Psoas muscle (tissue), 8 donors: ENCODE results near the gene MYO9B. TPM values are rescaled to one million over a fixed set of nuclear protein-coding genes. Genes with fewer than 3 reads are reported as not detected.

Source experiments
- ATAC-seq, 4 donors: fragments of 200-7000 bp; cut with Tn5 transposase; one replicate each; pipeline ENCODE4 v1.9.1; 2020; ENCODE audit warnings: moderate library complexity in 3 of 4, mild to moderate bottlenecking in 2 of 4
- DNase-seq, 2 donors: peaks; one replicate each; pipeline ENCODE4 v3.0.0-alpha.2; 2020
- H3K27ac ChIP-seq: fragments of 200-600 bp; one replicate; pipeline ENCODE4 v1.8.0; 2022
- H3K27me3 ChIP-seq, 3 donors: fragments of 200-600 bp in 1 of 3; one replicate each; pipeline versions ENCODE4 v1.6.1 to v1.8.0; 2013 to 2022; ENCODE audit warnings: low read length in 2 of 3, mild to moderate bottlenecking in 2 of 3, moderate library complexity in 1 of 3; ENCODE audit not compliant: insufficient read depth in 3 of 3
- H3K36me3 ChIP-seq, 2 donors: fragments of 200-600 bp in 1 of 2; one replicate each; pipeline versions ENCODE4 v1.6.1 to v1.8.0; 2013 to 2022; ENCODE audit warnings: low read depth in 1 of 2, mild to moderate bottlenecking in 1 of 2, moderate library complexity in 1 of 2; ENCODE audit not compliant: insufficient read depth in 1 of 2
- H3K4me1 ChIP-seq: fragments of 200-600 bp; one replicate; pipeline ENCODE4 v1.8.0; 2022
- H3K4me3 ChIP-seq: fragments of 200-600 bp; one replicate; pipeline ENCODE4 v1.8.0; 2022; ENCODE audit warnings: mild to moderate bottlenecking
- H3K9me3 ChIP-seq: fragments of 200-600 bp; one replicate; pipeline ENCODE4 v1.8.0; 2022
- WGBS, 3 donors: extraction: QIAGEN DNeasy Blood & Tissue Kit; methylation state at CpG; one replicate each; pipeline versions ENCODE4 v1.1.6 to v1.1.7; 2013; 5-methylcytosine and 5-hydroxymethylcytosine counted together
- intact Hi-C, 2 donors: fragments of 100-400 bp; cut with DNase I; formaldehyde crosslinking; loops; one replicate each; pipeline versions ENCODE4 v1.11.0 to v1.14.2; 2022
- polyA plus RNA-seq, 3 donors: library from polyadenylated mRNA; stranded (reverse); fragments of 200-250 nt; gene quantifications; one replicate each; pipeline ENCODE4 v1.2.3, GENCODE V29; 2013
- total RNA-seq, 4 donors: library from RNA; stranded (reverse); fragmentation: NEBNext Ultra II Directional in 2 of 4; extraction: Animal tissue kit (Norgen Biotek cat#: 25700) in 2 of 4; gene quantifications; one replicate each; pipeline versions ENCODE4 v1.2.1 to v1.2.4, GENCODE V29; 2021 to 2023
- TF ChIP-seq, protein P1 (sequence below): fragments of 200-600 bp; IDR thresholded peaks from one replicate; pipeline ENCODE4 v1.8.0; 2022; ENCODE audit warnings: antibody characterized with exemption
- donor health status: healthy with polysubstance abuse.
- donor health status: DM: no; HTN: no; CAD: no; lungs with moderate emphysema.
- donor health status: Bipolar disorder and iron deficiency.
- donor health status: healthy.
- donor health status: DM: yes; HTN: yes; CAD: no.
- donor health status: DM: no; HTN: no; CAD: no.
- donor health status: DM: no; HTN: no; CAD: no.
- donor health status: DM: yes; HTN: yes; CAD: no.

The MYO9B gene
- total and polyA plus RNA-seq, 7 donors: 9.0 to 23.7 (median 15.1) TPM

DNA sequence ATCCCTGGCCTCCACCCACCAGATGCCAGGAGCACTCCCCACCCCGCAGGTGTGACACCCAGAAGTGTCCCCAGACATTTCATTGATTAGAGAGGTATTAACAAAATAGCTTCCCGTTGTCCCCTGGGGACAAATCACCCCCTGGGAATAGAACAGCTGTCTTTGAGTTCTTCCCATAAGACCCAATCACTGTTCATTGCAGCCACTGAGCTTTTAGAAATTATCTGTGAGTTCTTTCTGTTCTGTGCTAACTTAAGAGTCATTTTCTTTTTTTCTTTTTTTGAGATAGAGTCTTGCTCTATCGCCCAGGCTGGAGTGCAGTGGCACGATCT lies 32.8 kb downstream of the MYO9B start:
- intact Hi-C loops: no loop called here
- H3K27me3 ChIP-seq: no peaks in the 10 kb centered on the region
- peak in 1 of 4 donors; percentile 7 for ATAC-seq
- no peaks in the 10 kb centered on the region for H3K9me3 ChIP-seq
- H3K4me1 ChIP-seq: peaks cover 10% of the 10 kb centered on the region
- TF ChIP-seq, protein P1, sequence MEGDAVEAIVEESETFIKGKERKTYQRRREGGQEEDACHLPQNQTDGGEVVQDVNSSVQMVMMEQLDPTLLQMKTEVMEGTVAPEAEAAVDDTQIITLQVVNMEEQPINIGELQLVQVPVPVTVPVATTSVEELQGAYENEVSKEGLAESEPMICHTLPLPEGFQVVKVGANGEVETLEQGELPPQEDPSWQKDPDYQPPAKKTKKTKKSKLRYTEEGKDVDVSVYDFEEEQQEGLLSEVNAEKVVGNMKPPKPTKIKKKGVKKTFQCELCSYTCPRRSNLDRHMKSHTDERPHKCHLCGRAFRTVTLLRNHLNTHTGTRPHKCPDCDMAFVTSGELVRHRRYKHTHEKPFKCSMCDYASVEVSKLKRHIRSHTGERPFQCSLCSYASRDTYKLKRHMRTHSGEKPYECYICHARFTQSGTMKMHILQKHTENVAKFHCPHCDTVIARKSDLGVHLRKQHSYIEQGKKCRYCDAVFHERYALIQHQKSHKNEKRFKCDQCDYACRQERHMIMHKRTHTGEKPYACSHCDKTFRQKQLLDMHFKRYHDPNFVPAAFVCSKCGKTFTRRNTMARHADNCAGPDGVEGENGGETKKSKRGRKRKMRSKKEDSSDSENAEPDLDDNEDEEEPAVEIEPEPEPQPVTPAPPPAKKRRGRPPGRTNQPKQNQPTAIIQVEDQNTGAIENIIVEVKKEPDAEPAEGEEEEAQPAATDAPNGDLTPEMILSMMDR: no peak
- H3K36me3 ChIP-seq: peaks cover 0 to 8% of the 10 kb centered on the region in 2 donors
- WGBS, 3 donors: 55 to 70% (median 64%) methylated on average over 4 of the region's 4 CpGs
- H3K4me3 ChIP-seq: peak overlapping the region; percentile 18
- H3K27ac ChIP-seq: peak overlapping the region; percentile 67
- DNase-seq: no peak

DNA sequence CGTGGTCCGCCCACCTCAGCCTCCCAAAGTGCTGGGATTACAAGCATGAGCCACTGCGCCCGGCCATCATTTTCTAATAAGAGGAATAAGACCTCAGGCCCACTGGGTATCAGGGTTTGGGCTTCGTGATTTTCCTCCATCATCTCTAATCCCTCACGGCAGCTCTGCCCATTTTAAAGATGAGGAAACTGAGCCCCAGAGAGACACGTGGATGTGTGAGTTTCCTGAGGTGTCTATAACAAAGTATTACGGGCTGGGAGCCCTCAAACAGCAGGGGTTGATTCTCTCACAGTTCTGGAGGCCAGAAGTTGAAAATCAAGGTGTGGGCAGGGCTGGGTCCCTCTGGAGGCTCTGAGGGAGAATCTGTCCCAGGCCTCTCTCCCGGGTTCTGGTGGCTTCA lies 33.7 kb downstream of the MYO9B start:
- no peak for DNase-seq
- Histone ChIP-seq H3K4me1 (peaks cover 10% of the 10 kb centered on the region), H3K36me3 (no peaks in the 10 kb centered on the region), H3K4me3 (no peak overlapping the region), H3K27me3 (no peaks in the 10 kb centered on the region), H3K9me3 (no peaks in the 10 kb centered on the region), H3K27ac (peak overlapping the region; percentile 67)
- TF ChIP-seq, protein P1: no peak
- ATAC-seq: no peak
- WGBS, 3 donors: 95 to 96% (median 95%) methylated on average over 7 to 9 of the region's 9 CpGs
- intact Hi-C loops: no loop called here

DNA sequence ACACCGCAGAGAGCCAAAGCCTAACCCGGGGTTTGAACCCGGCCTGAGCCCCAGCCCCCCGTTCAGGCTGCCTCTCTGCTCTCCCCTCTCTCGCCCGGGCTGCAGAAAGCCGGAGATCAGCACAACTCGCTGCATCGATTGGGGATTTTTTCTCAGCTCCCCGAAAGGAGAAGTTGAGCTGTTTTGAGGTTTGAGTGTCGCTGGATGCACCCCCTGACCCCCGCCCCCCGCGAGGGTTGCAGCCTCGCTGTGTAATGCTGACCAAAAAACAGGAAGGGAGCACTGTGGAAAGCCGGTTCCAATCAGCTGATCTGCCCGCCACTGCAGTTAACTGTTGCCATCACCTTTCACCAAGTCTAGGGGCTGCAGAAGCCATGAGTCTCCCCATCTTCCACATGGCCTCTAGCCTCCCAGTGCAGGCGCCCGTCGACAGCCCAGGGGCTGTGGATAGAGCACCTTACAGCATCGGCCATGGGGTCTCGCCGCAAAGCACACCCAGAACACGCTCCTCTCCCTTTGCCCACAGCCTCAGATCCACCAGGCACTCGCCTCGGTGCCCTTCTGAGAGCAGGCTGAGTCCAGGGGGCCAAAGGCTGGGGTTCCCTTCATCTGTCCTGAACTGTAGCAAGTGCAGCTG lies 34.5 kb downstream of the MYO9B start:
- ATAC-seq (no peak), DNase-seq (peak; percentile 58 to 76)
- no peaks in the 10 kb centered on the region for H3K27me3 ChIP-seq
- TF ChIP-seq, protein P1: no peak
- intact Hi-C loops: no loop called here
- peak overlapping the region; percentile 9 for H3K27ac ChIP-seq
- no peaks in the 10 kb centered on the region for H3K36me3 ChIP-seq
- H3K9me3 ChIP-seq: no peaks in the 10 kb centered on the region
- no peak overlapping the region for H3K4me3 ChIP-seq
- WGBS, 3 donors: 85 to 92% (median 89%) methylated on average over 26 of the region's 26 CpGs
- H3K4me1 ChIP-seq: peaks cover 10% of the 10 kb centered on the region

DNA sequence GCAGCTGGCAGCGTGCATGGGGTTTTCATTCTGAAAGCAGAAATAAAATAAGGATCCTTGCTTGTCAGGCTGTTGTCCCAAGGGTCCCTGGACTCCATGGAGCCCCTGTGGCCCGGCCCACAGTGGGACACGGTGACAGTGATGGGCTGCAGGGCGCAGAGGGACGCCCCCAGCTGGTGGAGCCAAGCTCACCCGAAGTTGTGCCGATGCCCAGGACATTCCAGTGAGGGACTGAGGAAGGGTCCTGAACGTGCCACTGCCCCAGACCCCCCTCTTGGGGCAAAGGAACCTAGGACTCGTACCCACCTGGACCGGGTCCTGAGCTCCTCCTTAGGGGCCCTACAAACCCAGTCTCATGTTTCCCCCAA lies 35.0 kb downstream of the MYO9B start:
- TF ChIP-seq, protein P1: no peak
- ATAC-seq (no peak), DNase-seq (no peak)
- Histone ChIP-seq H3K36me3 (no peaks in the 10 kb centered on the region), H3K4me1 (peaks cover 10% of the 10 kb centered on the region), H3K27ac (peak overlapping the region; percentile 9), H3K4me3 (no peak overlapping the region), H3K27me3 (no peaks in the 10 kb centered on the region), H3K9me3 (no peaks in the 10 kb centered on the region)
- intact Hi-C loops: no loop called here
- WGBS, 3 donors: 89 to 95% (median 94%) methylated on average over 10 of the region's 10 CpGs

DNA sequence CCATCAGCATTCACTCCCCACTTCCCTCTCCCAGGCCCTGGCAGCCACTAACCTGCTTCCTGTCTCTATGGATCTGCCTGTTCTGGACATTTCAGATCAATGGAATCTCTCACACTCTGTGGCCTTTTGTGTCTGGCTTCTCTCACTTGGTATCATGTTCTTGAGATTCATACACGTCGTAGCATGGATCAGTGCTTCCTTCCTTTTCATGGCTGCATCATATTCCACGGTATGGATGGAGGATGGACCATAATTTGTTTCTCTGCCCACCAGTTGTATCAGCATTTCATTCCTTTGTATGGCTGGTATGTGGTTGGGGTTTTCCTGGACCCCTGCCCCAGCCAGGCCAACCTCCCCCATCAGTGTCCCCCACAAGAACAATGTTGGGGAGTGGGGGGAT lies 36.2 kb downstream of the MYO9B start:
- Histone ChIP-seq H3K27me3 (no peaks in the 10 kb centered on the region), H3K36me3 (no peaks in the 10 kb centered on the region), H3K9me3 (no peaks in the 10 kb centered on the region), H3K27ac (no peak overlapping the region), H3K4me1 (peaks cover 12% of the 10 kb centered on the region), H3K4me3 (no peak overlapping the region)
- intact Hi-C loops: no loop called here
- DNase-seq (no peak), ATAC-seq (no peak)
- TF ChIP-seq, protein P1: no peak
- WGBS, 3 donors: 79 to 97% (median 84%) methylated on average over 3 of the region's 3 CpGs
